ENCODE results near the gene MAK.
A peak's percentile ranks its signal among the peaks of the same experiment; 100 is the strongest.
"Not testable (repeated sequence)": the region's sequence is repeated elsewhere in the genome, so short reads cannot be mapped to it uniquely, and the experiment has no call there.

Gene MAK

DNA sequence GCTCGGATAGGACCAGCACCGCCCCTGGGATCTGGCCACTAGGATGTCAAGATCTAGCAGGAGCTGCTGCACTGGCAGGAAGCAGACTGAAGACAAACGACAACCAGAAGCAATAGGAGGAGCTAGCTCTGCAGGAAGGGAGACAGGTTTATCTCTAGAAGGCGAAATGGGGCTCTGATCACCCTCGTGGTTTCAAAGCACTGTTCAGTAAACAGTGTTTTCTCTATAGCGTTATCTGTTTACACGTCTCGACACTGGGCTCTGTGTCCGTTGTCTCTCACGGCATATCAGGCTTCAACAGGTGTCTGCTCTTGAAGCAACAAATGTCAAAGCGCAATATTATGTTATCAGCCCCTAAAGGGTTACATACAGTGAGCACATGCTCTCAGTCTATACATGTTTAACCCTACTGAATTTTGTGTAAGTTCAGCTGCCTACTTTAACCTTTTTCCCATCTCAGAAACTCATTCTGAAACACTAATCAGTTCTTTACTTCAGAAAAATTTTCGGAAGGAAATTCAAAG lies 66.9 kb downstream of the MAK start:
- DNase-seq: no peak

GRCh38 chr6:10769419-10769818 lies 68.9 kb downstream of the MAK start:
- no peak for DNase-seq

GRCh38 chr6:10763006-10763405 lies 75.3 kb downstream of the MAK start:
- no peak for DNase-seq

DNA sequence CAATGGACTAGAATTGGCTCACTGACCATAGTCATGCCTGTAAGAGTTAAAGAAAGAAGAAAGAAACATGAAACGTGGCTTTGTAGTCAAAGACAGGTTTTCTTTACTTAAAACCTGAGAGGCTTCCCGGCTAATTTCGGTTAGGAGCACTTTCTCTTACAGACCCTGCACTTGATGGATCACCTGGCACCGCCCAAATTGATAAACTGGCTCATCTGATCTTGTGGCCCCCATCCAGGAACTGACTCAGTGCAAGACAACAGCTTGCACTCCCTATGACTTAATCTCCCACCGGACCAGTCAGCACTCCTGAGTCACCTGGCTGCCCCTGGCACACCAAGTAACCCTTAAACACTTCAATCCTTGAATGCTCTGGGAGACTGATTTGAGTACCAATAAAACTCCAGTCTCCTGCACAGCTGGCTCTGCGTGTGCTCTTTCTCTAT lies 78.4 kb downstream of the MAK start:
- no peak for DNase-seq

DNA sequence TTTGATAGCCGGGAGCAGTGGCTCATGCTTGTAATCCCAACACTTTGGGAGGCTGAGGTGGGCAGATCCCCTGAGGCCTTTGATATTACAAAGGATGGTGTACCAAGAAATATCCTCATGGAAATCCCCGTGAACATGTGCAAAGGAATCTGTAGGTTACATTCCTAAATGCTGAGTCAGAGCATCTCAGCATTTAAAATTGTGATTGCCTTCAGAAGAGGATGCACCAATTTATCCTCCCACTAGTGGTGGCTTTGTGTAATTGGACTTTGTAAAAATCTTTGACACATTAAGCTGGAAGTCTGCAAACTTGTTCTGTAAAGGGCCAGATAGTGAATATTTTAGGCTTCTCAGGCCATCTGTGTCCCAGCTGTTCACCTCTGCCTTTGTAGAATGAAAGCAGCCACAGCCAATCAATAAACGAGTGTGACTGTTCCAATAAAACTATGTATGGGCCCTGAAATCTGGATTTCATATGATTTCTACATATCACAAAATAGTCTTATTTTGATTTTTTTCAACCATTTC lies 79.0 kb downstream of the MAK start:
- peak; percentile 64 for DNase-seq

- DNase-seq: no peak
Measured at GRCh38 chr6:10756085-10756484, 82.3 kb downstream of the MAK start.

GRCh38 chr6:10751757-10752156 lies 86.6 kb downstream of the MAK start:
- not testable (repeated sequence) for DNase-seq

GRCh38 chr6:10750568-10750967 lies 87.8 kb downstream of the MAK start:
- not testable (repeated sequence) for DNase-seq

DNA sequence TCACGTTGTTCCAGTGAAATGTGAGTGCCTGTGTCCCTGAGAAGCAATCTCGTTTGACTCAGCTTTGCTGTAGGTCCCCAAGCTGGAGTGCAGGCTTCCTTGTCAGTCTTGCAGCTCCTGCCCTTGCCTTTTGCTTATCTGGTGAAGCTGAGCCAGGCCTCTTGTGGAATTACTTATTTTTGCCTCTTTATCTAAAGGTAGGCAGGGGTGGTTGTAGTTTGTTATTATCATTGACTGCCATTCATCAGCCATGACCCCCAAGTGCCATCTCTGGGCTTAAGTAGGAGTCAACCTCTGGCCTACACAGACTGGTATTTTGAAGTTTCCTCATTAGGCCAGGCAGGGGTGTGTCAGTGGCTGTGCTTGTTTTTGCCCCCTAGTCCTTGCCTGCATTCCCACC lies 88.6 kb downstream of the MAK start:
- no peak for DNase-seq

GRCh38 chr6:10747251-10747972 lies 90.9 kb downstream of the MAK start, which contains the start of gene TMEM14B:
Gene TMEM14B (plus strand): TSS chr6:10747805. CDS start chr6:10749246, 1,441 bp downstream.
- DNase-seq: peak; percentile 99

- DNase-seq: no peak
Measured at GRCh38 chr6:10746915-10747250, 91.5 kb downstream of the MAK start.

DNA sequence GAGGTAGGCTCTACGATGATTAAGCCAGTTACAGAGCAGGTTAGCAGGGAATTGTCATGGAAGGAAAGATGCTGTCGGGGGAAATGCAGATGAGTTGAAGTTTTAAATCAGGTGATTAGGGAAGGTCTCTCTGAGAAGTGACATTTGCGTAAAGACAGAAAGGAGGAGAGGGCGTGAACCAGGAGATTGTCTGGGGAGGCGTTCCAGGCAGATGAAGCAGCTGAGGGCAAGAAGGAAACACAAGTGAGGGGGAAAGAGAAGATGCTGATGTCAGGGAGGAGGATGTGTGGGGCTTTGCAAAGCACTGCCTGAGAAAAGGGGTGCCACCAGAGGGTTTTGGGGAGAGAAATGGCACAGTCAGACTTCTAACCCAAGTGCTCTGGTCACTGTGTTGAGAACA lies 93.2 kb downstream of the MAK start:
- no peak for DNase-seq

DNA sequence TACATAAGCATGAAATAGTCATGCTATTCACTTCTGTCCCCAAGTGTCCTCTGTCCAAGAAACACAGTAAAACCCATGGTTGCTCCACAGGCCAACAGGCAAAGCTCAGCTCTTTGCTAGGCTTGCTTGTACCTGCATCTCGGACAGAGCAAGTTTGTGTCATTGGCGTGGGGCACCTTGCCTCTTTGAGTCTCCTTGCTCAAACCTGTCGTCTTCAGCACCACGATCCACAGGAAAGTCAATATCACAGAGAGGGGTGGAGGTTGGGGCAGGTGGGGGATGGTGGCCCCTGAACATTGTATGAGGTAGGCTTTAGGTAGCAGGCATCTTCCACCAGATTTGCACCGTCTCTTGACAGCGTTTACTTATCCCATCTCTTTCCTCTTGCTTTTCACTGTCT lies 94.8 kb downstream of the MAK start:
- DNase-seq: no peak

GRCh38 chr6:10742251-10742650 lies 96.1 kb downstream of the MAK start:
- DNase-seq: no peak

DNA sequence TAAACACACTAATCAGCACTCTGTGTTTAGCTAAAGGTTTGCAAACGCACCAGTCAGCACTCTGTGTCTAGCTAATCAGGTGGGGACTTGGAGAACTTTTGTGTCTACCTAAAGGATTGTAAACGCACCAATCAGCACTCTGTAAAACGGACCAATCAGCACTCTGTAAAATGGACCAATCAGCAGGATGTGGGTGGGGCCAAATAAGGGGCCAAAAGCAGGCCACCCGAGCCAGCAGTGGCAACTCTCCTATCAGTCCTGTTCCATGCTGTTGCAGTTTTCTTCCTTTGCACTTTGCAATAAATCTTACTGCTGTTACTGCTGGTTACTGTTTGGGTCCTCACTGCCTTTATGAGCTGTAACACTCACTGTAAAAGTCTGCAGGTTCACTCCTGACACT lies 96.7 kb downstream of the MAK start:
- not testable (repeated sequence) for DNase-seq

GRCh38 chr6:10740061-10740460 lies 98.3 kb downstream of the MAK start:
- no peak for DNase-seq

DNA sequence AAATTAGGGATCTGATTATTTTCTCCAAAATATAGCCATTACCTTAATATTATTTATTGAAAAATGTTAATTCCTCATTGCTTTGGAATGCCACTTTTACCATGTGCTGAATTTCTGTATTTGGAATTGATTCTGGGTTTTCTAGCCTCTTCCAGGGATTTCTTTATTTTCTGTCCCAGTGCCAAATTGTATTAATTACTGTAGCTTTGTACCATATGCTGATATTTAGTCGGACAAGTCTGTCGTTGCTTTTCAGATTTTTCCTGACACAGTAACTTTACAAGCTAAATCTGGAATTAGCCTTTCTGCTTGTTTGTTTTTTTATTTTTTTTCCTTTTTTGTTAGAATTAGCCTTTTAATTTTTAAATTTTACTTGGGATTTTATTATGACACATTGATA lies 101.6 kb downstream of the MAK start:
- no peak for DNase-seq

GRCh38 chr6:10733863-10734262 lies 104.5 kb downstream of the MAK start:
- peak; percentile 7 for DNase-seq

DNA sequence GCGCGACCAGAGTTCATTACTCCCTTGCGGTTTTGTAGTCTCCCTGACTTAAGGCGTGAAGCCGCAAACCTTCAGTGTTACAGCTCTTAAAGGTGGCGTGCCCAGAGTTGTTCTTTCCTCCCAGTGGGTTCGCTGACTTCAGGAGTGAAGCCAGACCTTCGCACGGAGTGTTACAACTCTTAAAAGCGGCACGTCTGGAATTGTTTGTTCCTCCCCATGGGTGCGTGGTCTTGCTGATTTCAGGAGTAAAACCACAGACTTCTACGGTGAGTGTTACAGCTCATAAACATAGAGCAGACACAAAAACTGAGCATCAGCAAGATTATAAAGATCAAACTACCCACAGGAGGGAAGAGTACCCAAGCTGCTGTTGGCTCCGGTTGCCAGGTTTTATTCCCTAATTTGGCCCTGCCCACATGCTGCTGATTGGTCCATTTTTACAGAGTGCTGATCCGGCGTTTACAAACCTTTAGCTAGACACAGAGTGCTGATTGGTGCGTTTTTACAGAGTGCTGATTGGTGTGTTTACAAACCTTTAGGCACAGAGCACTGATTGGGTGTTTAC lies 105.1 kb downstream of the MAK start:
- no peak for DNase-seq

- no peak for DNase-seq
Measured at GRCh38 chr6:10730254-10730653, 108.1 kb downstream of the MAK start.

GRCh38 chr6:10725716-10726115 lies 112.6 kb downstream of the MAK start:
- DNase-seq: no peak

- DNase-seq: no peak
Measured at GRCh38 chr6:10725044-10725443, 113.3 kb downstream of the MAK start.

DNA sequence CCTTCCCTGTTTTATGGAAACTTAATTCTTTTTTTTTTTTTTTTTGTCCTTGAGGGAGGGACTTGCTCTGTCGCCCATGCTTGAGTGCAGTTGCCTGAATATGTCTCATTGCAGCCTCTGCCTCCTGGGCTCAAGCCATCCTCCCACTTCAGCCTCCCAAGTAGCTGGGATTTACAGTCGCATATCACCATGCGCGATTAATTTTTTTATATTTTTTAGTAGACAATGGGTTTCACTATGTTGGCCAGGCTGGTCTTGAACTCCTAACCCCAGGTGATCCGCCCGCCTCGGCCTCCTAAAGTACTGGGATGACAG lies 114.8 kb downstream of the MAK start:
- DNase-seq: no peak

GRCh38 chr6:10722820-10723566 lies 115.3 kb downstream of the MAK start, which contains the start of gene TMEM14C:
Gene TMEM14C (plus strand): TSS chr6:10723070. CDS start chr6:10724614, 1,544 bp downstream.
- peak; percentile 100 for DNase-seq
